ENCODE results near the gene GATD1.

The GATD1 gene

DNA sequence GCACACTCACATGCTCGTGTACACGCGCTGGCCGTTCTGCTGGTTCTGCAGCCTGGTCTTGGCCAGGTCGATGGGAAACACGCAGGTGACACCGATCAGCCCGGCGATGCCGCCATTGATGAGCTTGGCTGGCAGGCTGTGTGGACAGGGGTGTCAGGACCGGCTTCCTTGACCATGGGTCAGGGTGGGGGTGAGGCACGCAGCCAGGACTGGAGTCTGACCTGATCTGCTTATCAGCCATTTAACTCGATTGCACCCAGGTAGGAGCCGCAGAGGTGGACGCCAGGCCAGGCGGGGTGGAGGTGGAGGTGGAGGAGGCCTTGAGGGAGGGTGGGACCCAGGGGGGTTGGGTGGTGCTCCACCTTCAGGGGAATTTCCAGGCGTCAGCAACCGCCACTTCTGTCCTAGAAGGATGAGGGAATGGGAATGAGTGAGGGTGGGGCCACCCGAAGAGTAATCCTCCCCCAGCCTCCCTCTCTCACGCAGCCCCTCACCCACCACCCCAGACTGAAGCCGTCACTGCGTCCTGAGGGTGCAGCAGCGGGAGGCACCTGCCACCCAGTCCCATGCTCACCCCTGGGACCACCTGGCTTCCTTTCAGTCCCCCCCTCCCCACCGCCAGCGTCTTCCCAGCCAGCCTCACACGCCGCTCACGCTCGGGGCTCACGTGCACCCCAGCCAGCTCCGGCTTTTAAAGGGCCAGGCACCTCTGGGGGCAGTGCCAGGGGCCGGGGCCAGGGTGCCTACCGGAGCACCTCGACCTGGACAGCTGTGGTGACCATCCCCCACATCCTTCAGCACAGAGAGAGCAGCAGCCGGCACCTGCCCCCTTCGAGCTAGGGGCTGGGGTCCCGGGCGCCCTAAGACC is 17.7 kb upstream of the GATD1 start:
- no peaks in the 10 kb centered on the region for H3K9me3 ChIP-seq (ENCODE audit: severe bottlenecking)
- H3K4me3 ChIP-seq (ENCODE audit: low read depth, low read length), result peak overlapping the region; percentile 68
- peaks cover 52% of the 10 kb centered on the region for H3K36me3 ChIP-seq
- H3K27ac ChIP-seq, result peak overlapping the region; percentile 84
- TF ChIP-seq, protein P1, sequence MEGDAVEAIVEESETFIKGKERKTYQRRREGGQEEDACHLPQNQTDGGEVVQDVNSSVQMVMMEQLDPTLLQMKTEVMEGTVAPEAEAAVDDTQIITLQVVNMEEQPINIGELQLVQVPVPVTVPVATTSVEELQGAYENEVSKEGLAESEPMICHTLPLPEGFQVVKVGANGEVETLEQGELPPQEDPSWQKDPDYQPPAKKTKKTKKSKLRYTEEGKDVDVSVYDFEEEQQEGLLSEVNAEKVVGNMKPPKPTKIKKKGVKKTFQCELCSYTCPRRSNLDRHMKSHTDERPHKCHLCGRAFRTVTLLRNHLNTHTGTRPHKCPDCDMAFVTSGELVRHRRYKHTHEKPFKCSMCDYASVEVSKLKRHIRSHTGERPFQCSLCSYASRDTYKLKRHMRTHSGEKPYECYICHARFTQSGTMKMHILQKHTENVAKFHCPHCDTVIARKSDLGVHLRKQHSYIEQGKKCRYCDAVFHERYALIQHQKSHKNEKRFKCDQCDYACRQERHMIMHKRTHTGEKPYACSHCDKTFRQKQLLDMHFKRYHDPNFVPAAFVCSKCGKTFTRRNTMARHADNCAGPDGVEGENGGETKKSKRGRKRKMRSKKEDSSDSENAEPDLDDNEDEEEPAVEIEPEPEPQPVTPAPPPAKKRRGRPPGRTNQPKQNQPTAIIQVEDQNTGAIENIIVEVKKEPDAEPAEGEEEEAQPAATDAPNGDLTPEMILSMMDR (IDR thresholded peaks at IDR 0.05; ENCODE audit: low read depth, low read length), result no peak
- H3K27me3 ChIP-seq (ENCODE audit: insufficient read depth, low read depth, severe bottlenecking), result no peaks in the 10 kb centered on the region
- DNase-seq, result peak; percentile 60

DNA sequence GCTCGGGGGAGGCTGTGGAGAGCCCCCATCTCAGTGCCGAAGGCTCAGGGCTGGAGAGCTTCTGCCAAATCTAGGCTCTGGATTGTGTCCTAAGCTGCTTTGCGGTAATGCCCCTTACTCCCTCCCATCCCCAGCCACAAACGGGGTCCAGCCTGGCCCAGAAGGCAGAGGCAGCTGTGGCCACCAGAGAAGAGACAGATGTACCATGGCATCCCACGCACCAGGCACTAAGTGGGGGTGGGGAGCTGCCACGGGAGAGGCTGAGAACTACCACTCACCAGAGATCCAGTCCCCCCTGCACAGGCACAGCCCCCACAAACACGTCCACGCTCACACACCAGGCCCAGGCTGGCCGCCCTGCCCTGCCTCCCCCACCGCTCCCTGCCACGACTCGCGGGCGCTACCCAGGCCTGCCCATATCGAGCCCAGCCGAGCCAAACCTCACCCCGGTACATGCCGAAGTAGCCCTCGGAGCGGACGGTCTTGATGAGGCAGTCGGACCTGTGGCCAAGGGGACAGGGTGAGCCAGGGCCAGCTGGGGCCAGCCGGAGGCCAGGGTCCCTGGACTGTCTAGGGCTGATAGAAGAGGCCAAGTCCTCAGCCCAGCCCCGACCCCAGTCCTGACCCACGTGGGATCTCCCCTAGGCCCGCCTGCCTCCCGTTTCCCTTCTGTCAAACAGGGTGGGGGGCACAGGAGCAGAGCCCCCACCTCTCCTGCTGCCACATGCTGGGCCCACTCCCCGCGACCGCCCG is 16.9 kb upstream of the GATD1 start:
- TF ChIP-seq, protein P1 (IDR thresholded peaks at IDR 0.05; ENCODE audit: low read depth, low read length), result no peak
- Histone ChIP-seq H3K36me3 (peaks cover 44% of the 10 kb centered on the region), H3K27me3 (ENCODE audit: insufficient read depth, low read depth, severe bottlenecking) (no peaks in the 10 kb centered on the region), H3K4me3 (ENCODE audit: low read depth, low read length) (peak overlapping the region; percentile 68), H3K9me3 (ENCODE audit: severe bottlenecking) (no peaks in the 10 kb centered on the region), H3K27ac (peak overlapping the region; percentile 84)
- peak; percentile 78 for DNase-seq

- H3K27me3 ChIP-seq (ENCODE audit: insufficient read depth, low read depth, severe bottlenecking), result no peaks in the 10 kb centered on the region
- peak overlapping the region; percentile 3; the same call in 1 of the 2 replicates for H3K4me3 ChIP-seq (ENCODE audit: low read depth, low read length)
- no peaks in the 10 kb centered on the region for H3K9me3 ChIP-seq (ENCODE audit: severe bottlenecking)
- TF ChIP-seq, protein P1 (IDR thresholded peaks at IDR 0.05; ENCODE audit: low read depth, low read length), result no peak
- DNase-seq, result no peak
- peak overlapping the region; percentile 84 for H3K27ac ChIP-seq
- peaks cover 37% of the 10 kb centered on the region for H3K36me3 ChIP-seq
Observed at GRCh38 chr11:793556-793955, 16.3 kb upstream of the GATD1 start.

DNA sequence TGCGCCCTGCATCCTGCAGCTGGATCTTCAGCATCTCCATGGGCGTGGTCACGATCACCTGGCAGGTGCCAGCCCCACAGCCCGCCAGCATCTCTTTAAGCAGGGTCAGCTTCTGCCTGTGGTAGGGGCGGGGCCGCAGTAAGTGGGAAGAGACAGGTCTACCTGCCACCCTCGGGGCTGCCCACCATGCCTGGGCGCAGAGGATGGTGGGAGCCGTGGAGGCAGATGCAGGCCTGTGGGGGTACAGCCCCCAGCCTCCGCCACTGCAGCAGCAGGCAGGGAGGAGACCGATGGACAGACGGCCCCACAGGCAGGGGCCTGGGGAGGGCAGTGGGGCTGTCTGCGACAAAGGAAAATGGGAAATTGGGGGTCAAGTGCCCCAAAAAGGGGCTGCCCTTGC is 15.6 kb upstream of the GATD1 start:
- TF ChIP-seq, protein P1 (IDR thresholded peaks at IDR 0.05; ENCODE audit: low read depth, low read length), result no peak
- Histone ChIP-seq H3K9me3 (ENCODE audit: severe bottlenecking) (no peaks in the 10 kb centered on the region), H3K36me3 (peaks cover 35% of the 10 kb centered on the region), H3K4me3 (ENCODE audit: low read depth, low read length) (no peak overlapping the region), H3K27ac (peak overlapping the region; percentile 84), H3K27me3 (ENCODE audit: insufficient read depth, low read depth, severe bottlenecking) (no peaks in the 10 kb centered on the region)
- no peak for DNase-seq

DNA sequence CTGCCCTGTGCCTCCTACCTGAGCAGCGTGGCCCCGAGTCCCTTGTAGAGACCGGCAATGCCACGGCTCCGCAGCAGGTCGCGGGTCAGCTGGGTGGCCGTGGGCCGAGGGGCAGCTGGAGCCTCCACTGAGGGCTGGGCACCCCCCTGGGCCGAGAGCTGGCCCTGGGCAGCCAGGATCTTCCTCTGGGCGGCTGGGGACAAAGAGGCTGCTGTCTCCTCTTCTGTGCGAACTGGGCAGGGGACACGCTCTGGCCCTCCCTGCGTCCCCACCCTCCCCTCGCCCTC is 15.2 kb upstream of the GATD1 start:
- no peak for DNase-seq
- no peak overlapping the region for H3K4me3 ChIP-seq (ENCODE audit: low read depth, low read length)
- H3K27ac ChIP-seq, result no peak overlapping the region
- TF ChIP-seq, protein P1 (IDR thresholded peaks at IDR 0.05; ENCODE audit: low read depth, low read length), result no peak
- H3K27me3 ChIP-seq (ENCODE audit: insufficient read depth, low read depth, severe bottlenecking), result no peaks in the 10 kb centered on the region
- H3K36me3 ChIP-seq, result peaks cover 35% of the 10 kb centered on the region
- H3K9me3 ChIP-seq (ENCODE audit: severe bottlenecking), result no peaks in the 10 kb centered on the region
